ENCODE results near the gene OR4D11.
"Not testable (repeated sequence)": the region's sequence is repeated elsewhere in the genome, so short reads cannot be mapped to it uniquely, and the experiment has no call there.

- not testable (repeated sequence) for TF ChIP-seq POLR2A (IDR thresholded peaks at IDR 0.05; ENCODE audit: low read depth, low read length); FOS (IDR thresholded peaks at IDR 0.05; ENCODE audit: borderline replicate concordance, insufficient read depth, low read length); CTCF (IDR thresholded peaks at IDR 0.05; ENCODE audit: extremely low read depth in 1 of 2, insufficient read depth in 1 of 2, low read depth in 1 of 2, low read length in 2 of 2); MAX (IDR thresholded peaks at IDR 0.05; ENCODE audit: insufficient read depth, insufficient read length); JUN (IDR thresholded peaks at IDR 0.05; ENCODE audit: borderline replicate concordance, insufficient read depth, insufficient read length, low read depth); POLR2AphosphoS5 (IDR thresholded peaks at IDR 0.05; ENCODE audit: insufficient read depth, low read depth, low read length); EZH2 (IDR thresholded peaks at IDR 0.05; ENCODE audit: borderline replicate concordance, low read depth, low read length, severe bottlenecking)
These were observed 16.8 kb downstream of the OR4D11 start for GRCh38 chr11:59520139-59520538.
